Measurements from ENCODE around the gene SLF2. TPM values are rescaled to one million over a fixed set of nuclear protein-coding genes. Genes with fewer than 3 reads are reported as not detected.
A peak's percentile ranks its signal among the peaks of the same experiment; 100 is the strongest.

SLF2 gene
- total RNA-seq, 4 donors from 2014 or later = 8.3 to 23.3 (median 14.9) TPM

GRCh38 chr10:100912013-100912604 is 654 bp upstream of the SLF2 start:
- H3K4me3 ChIP-seq (ENCODE audit: low read depth, poor library complexity, severe bottlenecking) = peak overlapping the region; percentile 19
- 9 to 11% methylated on average over 12 of the region's 12 CpGs for WGBS, 2 donors
- intact Hi-C loops (cut with DNase I; ENCODE audit: low total_unique reads) = no loop called here
- TF ChIP-seq CTCF (IDR thresholded peaks at IDR 0.05) (no peak), POLR2A (IDR thresholded peaks at IDR 0.05) (no peak)
- DNase-seq (ENCODE audit: low spot score in 2 of 2) = no peak

GRCh38 chr10:100913470-100913865 is 705 bp downstream of the SLF2 start:
- 2 to 6% methylated on average over 10 of the region's 10 CpGs for WGBS, 2 donors
- H3K4me3 ChIP-seq (ENCODE audit: low read depth, poor library complexity, severe bottlenecking) = peak overlapping the region; percentile 94
- DNase-seq (ENCODE audit: low spot score in 2 of 2) = no peak
- intact Hi-C loops (cut with DNase I; ENCODE audit: low total_unique reads) = no loop called here
- no peak for TF ChIP-seq CTCF (IDR thresholded peaks at IDR 0.05)

- 87 to 90% methylated on average over 3 of the region's 3 CpGs for WGBS, 2 donors
- H3K4me3 ChIP-seq (ENCODE audit: low read depth, poor library complexity, severe bottlenecking) = no peak overlapping the region
- DNase-seq (ENCODE audit: low spot score in 2 of 2) = no peak
- intact Hi-C loops (cut with DNase I; ENCODE audit: low total_unique reads) = no loop called here
- TF ChIP-seq CTCF (IDR thresholded peaks at IDR 0.05) (no peak), POLR2A (IDR thresholded peaks at IDR 0.05) (no peak)
Observed at GRCh38 chr10:100917071-100917470, 4.3 kb downstream of the SLF2 start.

GRCh38 chr10:100923580-100923979 is 10.8 kb downstream of the SLF2 start:
- TF ChIP-seq CTCF (IDR thresholded peaks at IDR 0.05) (no peak), POLR2A (IDR thresholded peaks at IDR 0.05) (no peak)
- intact Hi-C loops (cut with DNase I; ENCODE audit: low total_unique reads) = loop anchor here (5.0 kb wide), 1 partner anchor 464 kb away; no protein-coding TSS in a partner anchor
- H3K4me3 ChIP-seq (ENCODE audit: low read depth, poor library complexity, severe bottlenecking) = no peak overlapping the region
- no peak for DNase-seq (ENCODE audit: low spot score in 2 of 2)

GRCh38 chr10:100927266-100927665 is 14.5 kb downstream of the SLF2 start:
- DNase-seq (ENCODE audit: low spot score in 2 of 2) = no peak
- WGBS, 2 donors = 90 to 97% methylated on average over 5 of the region's 5 CpGs
- TF ChIP-seq CTCF (IDR thresholded peaks at IDR 0.05) (no peak), POLR2A (IDR thresholded peaks at IDR 0.05) (no peak)
- intact Hi-C loops (cut with DNase I; ENCODE audit: low total_unique reads) = no loop called here
- H3K4me3 ChIP-seq (ENCODE audit: low read depth, poor library complexity, severe bottlenecking) = no peak overlapping the region

- DNase-seq (ENCODE audit: low spot score in 2 of 2) = no peak
- intact Hi-C loops (cut with DNase I; ENCODE audit: low total_unique reads) = no loop called here
- TF ChIP-seq POLR2A (IDR thresholded peaks at IDR 0.05) (no peak), CTCF (IDR thresholded peaks at IDR 0.05) (no peak)
- 0 to 56% methylated on average over 1 of the region's 1 CpG for WGBS, 2 donors
- no peak overlapping the region for H3K4me3 ChIP-seq (ENCODE audit: low read depth, poor library complexity, severe bottlenecking)
Observed at GRCh38 chr10:100928039-100928438, 15.3 kb downstream of the SLF2 start.

All from lower leg skin (tissue), 4 donors.